ENCODE data around the gene OSCP1. TPM values are rescaled to one million over a fixed set of nuclear protein-coding genes. Genes with fewer than 3 reads are reported as not detected.
A peak's percentile ranks its signal among the peaks of the same experiment; 100 is the strongest.

OSCP1 gene
- total RNA-seq, 2 donors from 2014 or later, result 0.99 TPM; not detected in 1

DNA sequence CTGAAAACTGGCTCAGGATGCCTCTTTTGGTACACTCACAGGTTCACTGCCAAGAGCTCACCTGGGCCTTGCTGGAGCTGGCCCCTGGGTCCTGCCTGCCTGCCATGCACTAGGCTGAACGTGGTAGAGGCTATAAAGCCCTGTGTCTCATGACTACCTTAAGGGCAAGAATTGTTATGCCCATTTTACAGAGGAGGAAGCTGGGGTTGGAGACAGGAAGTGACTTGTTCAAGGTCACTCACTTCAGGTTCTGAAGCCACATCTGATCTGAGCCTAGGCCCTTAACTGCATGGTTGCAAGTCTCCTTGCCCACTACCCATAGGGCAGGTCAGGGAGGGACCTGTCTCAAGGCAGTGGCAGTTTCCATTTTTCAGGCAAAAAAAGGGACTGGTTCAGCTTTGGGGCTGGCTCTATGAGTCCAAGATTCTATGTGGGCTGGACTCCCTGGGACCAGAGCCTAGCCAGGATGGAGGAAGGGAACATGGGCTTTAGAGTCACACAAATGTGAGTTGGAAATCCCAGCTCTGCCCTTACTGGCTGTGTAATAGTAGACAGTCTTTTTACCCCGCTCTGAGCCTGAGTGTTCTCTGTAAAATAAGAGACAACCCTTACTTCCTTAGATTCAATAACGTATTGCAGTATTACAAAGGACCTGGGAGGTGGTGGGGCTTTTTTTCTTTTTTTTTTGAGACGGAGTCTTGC lies 72.3 kb downstream of the OSCP1 start:
- H3K9me3 ChIP-seq (ENCODE audit: control insufficient read depth, low read length, poor library complexity, severe bottlenecking), result no peaks in the 10 kb centered on the region
- Mint-ChIP-seq H3K27me3 (no peaks in the 10 kb centered on the region), H3K4me3 (no peak overlapping the region), H3K27ac (peak overlapping the region; percentile 89), H3K4me1 (peaks cover 56% of the 10 kb centered on the region), H3K36me3 (ENCODE audit: low read depth) (no peaks in the 10 kb centered on the region)
- DNase-seq (no peak), ATAC-seq (no peak)

- no peak overlapping the region for H3K4me3 Mint-ChIP-seq
- no peaks in the 10 kb centered on the region for H3K27me3 Mint-ChIP-seq
- H3K36me3 Mint-ChIP-seq (ENCODE audit: low read depth), result no peaks in the 10 kb centered on the region
- H3K4me1 Mint-ChIP-seq, result peaks cover 50% of the 10 kb centered on the region
- peak overlapping the region; percentile 95 for H3K27ac Mint-ChIP-seq
- no peaks in the 10 kb centered on the region for H3K9me3 ChIP-seq (ENCODE audit: control insufficient read depth, low read length, poor library complexity, severe bottlenecking)
- DNase-seq (no peak), ATAC-seq (no peak)
Measured at GRCh38 chr1:36372617-36373016, 77.6 kb downstream of the OSCP1 start.

DNA sequence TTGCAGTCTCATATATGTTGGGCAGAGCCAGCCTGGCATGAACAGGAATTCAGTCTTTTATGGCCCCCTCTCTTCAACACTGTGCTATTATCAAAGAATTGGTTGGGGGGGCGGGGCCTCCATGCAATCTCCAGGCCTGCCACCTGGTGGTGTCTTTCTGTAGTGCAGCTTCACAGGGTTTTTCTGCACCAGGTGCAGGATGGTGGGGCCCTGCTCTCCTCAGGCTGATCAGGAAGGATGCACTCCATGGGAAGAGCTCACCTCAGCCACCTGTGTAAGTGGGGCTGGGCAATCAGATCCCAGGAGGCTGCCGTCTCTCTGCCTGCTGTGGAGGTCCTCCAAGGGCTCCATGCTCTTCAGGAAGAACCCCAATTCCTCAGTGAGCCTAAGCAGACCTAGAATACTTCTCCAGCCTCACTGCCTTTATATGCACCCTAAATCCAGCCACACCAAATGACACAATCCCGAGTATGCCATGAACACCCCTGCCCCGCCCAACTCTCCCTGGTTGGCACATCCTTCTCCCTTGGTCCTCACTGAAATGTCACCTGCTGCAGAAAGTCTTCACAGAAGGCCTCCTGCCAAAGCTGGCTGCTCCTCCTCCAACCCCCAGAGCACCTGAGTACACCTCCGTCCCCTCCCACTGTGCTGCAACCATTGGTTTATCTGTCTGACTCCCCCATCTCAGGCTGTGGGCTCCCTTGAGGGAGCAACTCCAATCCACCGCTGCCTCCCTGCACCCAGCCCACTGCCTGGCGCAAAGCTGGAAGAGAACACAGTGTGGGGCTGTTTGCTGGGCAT lies 81.0 kb downstream of the OSCP1 start:
- Mint-ChIP-seq H3K27me3 (no peaks in the 10 kb centered on the region), H3K36me3 (ENCODE audit: low read depth) (no peaks in the 10 kb centered on the region)
- H3K9me3 ChIP-seq (ENCODE audit: control insufficient read depth, low read length, poor library complexity, severe bottlenecking), result no peaks in the 10 kb centered on the region

More for the DNA sequence above, 81.0 kb downstream of the OSCP1 start:
- peak overlapping the region; percentile 49 for H3K4me3 Mint-ChIP-seq
- ATAC-seq, result peak; percentile 65
- DNase-seq, result peak; percentile 68 to 84 (median 71)
- H3K27ac Mint-ChIP-seq, result peak overlapping the region; percentile 79
- peaks cover 52% of the 10 kb centered on the region for H3K4me1 Mint-ChIP-seq

Other genes starting within 250 kb of the OSCP1 start
- 10 to 100 TPM; 74.5 to 76.3 TPM for gene THRAP3, start 226.0 kb downstream of the OSCP1 start, total RNA-seq
- gene SH3D21, start 144.1 kb downstream of the OSCP1 start, total RNA-seq, result 1 to 10 TPM; 1.4 to 1.9 TPM
- gene EVA1B, start 126.8 kb downstream of the OSCP1 start, total RNA-seq, result 10 to 100 TPM in 1 of 2 donors, 1 to 10 TPM in 1; 6.2 to 10.8 TPM
- 10 to 100 TPM; 32.9 to 49.8 TPM for gene STK40, start 64.5 kb downstream of the OSCP1 start, total RNA-seq
- gene LSM10, start 52.5 kb downstream of the OSCP1 start, total RNA-seq, result 10 to 100 TPM; 26.4 to 31.1 TPM
- gene MRPS15, start 13.9 kb upstream of the OSCP1 start, total RNA-seq, result 10 to 100 TPM; 31.4 to 37.5 TPM
- 10 to 100 TPM in 1 of 2 donors, 1 to 10 TPM in 1; 2.9 to 13.0 TPM for gene CSF3R, start 32.5 kb upstream of the OSCP1 start, total RNA-seq